ENCODE measurements around the gene DNTT. TPM values are rescaled to one million over a fixed set of nuclear protein-coding genes. Genes with fewer than 3 reads are reported as not detected.
A peak's percentile ranks its signal among the peaks of the same experiment; 100 is the strongest.

DNTT gene
- total RNA-seq, 1 experiment from 2014 or later: not detected

DNA sequence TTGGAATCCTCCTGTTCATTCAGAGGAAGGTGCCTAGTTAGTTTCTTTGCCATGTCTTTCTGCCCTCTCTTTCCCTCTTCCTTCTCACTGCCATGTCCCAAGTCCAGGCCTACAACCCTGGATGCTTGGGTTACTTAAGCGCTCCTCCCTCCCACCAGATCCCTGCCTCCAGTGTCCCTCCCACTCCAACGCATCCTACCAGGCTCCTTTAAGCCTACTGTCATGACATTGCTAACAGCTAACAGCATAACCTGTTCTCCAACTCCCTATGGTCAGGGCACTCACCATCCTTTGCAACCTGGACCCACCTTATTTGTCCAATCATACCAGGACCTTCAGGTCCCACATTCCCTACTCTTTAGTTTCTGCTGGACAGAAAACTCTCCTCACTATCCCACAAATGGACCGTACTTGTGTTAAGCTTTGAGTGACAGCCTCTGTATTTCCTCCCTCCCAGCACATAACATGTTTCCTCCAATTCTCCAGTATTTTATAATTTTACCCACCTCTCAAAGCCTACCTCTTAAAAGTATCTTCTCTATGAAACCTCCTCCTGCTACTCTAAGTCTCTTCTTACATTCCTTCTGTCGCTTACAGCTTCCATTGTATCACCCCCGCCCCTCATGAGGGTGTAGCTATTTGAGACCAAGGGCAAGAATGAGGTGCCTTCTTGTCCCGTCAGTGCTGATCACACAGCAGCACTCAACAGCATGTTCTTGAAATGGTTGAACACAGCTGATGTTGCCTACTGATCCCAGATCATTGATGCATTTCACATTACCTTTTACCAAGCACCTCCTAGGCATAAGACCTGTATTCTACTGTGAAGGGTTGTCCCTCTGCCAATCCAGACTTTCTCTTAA is 34.6 kb upstream of the DNTT start:
- Histone ChIP-seq H3K27me3 (no peaks in the 10 kb centered on the region), H3K4me3 (no peak overlapping the region), H3K36me3 (no peaks in the 10 kb centered on the region), H3K27ac (no peak overlapping the region), H3K9me3 (replicated peaks) (no peaks in the 10 kb centered on the region), H3K4me1 (no peaks in the 10 kb centered on the region)
- no peak for DNase-seq

DNA sequence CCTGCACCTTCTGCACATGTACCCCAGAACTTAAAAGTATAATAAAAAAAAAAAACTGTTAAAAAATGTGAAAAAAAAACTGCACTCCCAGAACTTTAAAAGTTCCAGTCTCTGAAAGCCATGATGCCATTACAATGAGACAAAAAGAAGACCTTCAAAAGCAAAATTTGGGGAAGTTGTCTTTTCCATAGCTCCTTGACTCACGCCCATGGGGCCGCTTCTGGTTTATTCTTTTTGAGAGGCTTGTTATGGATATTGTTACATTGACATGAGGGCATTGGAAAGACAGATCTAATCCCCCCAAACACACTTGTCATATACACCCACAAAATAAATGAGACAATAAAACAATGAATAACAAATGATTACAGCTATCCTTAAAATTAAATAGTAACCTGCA is 33.7 kb upstream of the DNTT start:
- no peak overlapping the region for H3K27ac ChIP-seq
- H3K27me3 ChIP-seq: no peaks in the 10 kb centered on the region
- H3K4me1 ChIP-seq: no peaks in the 10 kb centered on the region
- DNase-seq: no peak
- H3K9me3 ChIP-seq (replicated peaks): no peaks in the 10 kb centered on the region
- no peaks in the 10 kb centered on the region for H3K36me3 ChIP-seq
- H3K4me3 ChIP-seq: no peak overlapping the region

DNA sequence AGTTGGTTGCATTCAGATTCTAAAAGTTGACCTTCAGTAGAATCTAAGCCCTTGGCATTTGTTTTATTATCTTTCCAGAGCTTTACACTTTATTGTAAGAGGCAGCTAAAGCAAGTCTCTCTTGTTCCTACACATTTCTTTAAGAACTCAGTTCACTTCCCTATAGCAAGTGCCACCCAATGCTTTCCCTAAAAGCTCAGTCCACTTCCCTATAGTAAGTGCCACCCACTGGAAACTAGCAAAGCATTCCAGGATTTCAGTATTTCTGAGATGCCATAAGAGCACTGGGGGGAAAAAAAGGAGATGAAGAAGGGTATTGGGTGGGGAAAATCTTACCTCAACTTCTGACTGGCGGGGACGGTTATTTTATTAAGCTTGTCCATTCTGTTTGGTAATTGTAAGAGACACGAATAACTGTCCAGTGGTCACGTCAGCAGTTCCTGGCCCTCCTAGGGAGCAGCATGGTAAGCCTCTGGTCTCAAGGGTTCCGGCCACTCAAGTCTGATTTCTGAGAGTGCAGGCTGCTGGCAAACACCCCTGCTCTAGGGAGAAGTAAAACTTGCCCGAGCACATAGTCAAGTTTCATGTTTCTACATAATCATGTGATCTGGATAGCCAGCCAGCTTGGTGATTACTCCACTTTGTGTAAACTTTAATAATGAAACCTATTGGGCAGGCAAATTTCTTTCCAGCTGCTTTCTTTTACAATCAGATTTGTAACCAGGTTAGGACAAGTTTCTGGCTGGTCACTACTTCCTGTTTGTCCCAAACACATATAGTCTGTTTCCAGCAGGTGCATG is 33.0 kb upstream of the DNTT start, which contains the start of gene BLNK:
BLNK (minus strand) TSS at position 554 of the 800 bp plus-strand sequence; CDS start at position 383, 171 bp downstream.
- no peaks in the 10 kb centered on the region for H3K27me3 ChIP-seq
- no peaks in the 10 kb centered on the region for H3K36me3 ChIP-seq
- H3K27ac ChIP-seq: no peak within 1 kb of the TSS
- H3K4me3 ChIP-seq: no peak within 1 kb of the TSS
- H3K4me1 ChIP-seq: no peaks in the 10 kb centered on the region
- no peaks in the 10 kb centered on the region for H3K9me3 ChIP-seq (replicated peaks)
- no peak for DNase-seq

DNA sequence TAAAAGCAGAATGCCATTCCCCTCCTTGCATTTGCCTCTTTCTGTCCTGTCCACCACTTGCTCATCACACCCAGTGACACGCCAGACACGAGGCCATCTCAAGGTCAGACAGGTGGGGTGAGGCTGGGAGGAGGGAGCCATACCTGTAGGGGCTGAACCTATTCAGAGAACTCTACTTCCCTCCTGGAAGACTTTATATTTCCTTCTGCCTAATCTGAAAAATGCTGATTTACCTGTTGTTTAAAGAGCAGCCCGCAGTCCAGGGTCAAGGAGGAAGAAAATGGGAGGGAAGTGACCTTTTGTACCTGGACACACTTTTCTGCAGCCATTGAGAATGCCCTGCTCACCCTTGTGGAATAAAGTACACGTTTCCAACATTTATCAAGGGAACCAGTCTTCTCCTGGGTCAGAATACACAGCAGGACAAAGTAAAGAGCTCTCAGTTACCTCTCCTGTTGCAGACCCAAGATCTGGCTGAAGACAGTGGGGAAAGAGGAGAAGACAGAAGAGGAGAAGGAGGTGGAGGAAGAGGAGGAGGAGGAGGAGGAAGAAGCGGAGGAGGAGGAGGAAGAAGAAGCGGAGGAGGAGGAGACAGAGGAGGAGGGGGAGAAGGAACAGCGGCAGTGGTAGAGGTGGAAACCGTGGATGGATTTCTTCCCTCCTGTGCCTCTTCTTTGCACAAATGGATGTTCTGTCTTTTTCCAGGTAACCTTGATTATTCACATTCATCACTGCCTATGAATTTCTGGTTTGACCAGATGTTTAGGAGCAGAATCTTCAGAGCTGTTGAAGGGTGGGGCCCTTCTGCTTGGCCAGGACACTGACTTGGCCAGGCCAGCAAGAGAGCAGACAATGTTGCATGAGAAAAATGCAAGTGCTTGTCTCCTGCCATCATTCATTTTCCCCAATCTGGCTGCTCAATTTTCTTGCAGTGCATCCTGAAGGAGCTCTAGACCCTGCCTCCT is 31.6 kb upstream of the DNTT start:
- H3K4me3 ChIP-seq: no peak overlapping the region
- no peak for DNase-seq
- no peaks in the 10 kb centered on the region for H3K9me3 ChIP-seq (replicated peaks)
- H3K4me1 ChIP-seq: no peaks in the 10 kb centered on the region
- H3K27ac ChIP-seq: no peak overlapping the region
- H3K36me3 ChIP-seq: no peaks in the 10 kb centered on the region
- no peaks in the 10 kb centered on the region for H3K27me3 ChIP-seq

DNA sequence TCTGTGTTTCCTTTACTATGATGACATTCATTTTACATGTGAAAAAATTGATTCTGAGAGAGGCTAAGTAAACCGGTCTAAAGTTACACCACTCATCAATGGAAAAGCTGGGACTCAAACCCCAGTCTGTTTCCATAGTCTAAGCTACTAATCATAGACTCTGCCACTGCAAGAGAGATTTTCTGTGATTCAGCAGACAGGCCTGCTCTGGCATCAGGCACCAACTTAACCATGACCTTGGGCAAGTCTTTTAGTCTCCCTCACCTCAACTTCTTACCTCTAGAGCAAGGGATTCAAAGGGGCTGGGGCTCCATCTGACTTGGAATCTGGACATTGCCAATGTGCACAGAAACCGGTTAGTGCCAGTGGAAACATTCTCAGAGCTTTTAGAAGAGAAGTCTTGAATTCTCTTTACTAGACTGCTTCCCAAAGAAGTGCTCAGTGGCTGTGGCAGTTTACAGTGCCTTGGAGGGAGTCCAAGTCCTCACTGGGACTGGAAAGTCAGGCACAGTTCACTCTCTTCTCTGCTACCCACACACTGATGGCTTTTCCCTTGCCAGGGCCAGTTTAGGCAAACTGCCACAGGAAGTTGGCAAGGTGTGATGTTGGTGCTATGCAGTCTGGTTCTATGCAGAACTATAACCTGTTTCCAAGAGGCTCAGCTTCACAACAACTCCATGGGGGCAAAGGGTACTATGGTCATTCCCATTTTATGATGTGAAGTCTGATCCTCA is 28.4 kb upstream of the DNTT start:
- Histone ChIP-seq H3K36me3 (no peaks in the 10 kb centered on the region), H3K4me3 (no peak overlapping the region), H3K27me3 (no peaks in the 10 kb centered on the region), H3K27ac (no peak overlapping the region), H3K9me3 (replicated peaks) (no peaks in the 10 kb centered on the region), H3K4me1 (no peaks in the 10 kb centered on the region)
- no peak for DNase-seq

DNA sequence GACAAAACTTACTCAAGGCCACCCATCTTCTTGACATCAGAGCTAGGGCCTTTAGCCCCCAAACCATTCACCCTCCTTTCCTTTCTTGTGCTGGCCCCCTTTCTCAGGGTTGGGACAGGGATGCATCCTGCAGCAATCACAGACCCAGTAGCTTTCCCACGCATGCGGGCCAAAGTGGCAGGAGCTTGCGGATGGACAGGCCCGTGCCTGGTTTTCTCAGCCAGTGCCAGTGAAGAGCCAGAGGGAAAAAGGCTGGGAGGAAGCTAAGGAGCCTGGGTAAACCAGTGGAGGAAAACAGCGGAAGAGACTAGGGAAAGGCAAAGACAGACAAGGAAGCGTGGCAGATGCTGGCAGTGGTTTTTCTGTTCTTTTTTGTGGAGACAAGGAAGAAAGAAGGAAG is 27.8 kb upstream of the DNTT start:
- DNase-seq: no peak
- no peak overlapping the region for H3K4me3 ChIP-seq
- no peaks in the 10 kb centered on the region for H3K36me3 ChIP-seq
- no peaks in the 10 kb centered on the region for H3K9me3 ChIP-seq (replicated peaks)
- H3K27ac ChIP-seq: no peak overlapping the region
- H3K27me3 ChIP-seq: no peaks in the 10 kb centered on the region
- H3K4me1 ChIP-seq: no peaks in the 10 kb centered on the region

DNA sequence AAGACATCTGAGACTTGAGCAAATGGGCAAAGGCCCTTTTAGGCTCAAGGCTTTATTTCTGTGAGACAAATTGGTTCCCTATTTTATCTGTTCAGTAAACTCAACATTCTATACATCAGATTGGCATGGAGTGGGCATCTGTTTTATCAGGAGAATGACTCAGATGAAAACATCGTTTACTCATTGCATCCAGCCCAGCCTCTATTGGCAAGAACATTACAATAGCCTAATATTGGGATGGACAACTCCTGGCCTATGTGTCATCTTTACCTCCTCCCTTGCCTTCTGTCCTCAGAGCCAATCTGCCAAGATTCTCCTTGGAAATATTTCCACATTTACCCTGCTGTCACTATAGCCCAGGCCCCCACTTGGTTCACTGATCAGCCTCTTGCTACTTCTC is 27.4 kb upstream of the DNTT start:
- Histone ChIP-seq H3K27me3 (no peaks in the 10 kb centered on the region), H3K4me1 (no peaks in the 10 kb centered on the region), H3K4me3 (no peak overlapping the region), H3K27ac (no peak overlapping the region), H3K36me3 (no peaks in the 10 kb centered on the region), H3K9me3 (replicated peaks) (no peaks in the 10 kb centered on the region)
- no peak for DNase-seq

DNA sequence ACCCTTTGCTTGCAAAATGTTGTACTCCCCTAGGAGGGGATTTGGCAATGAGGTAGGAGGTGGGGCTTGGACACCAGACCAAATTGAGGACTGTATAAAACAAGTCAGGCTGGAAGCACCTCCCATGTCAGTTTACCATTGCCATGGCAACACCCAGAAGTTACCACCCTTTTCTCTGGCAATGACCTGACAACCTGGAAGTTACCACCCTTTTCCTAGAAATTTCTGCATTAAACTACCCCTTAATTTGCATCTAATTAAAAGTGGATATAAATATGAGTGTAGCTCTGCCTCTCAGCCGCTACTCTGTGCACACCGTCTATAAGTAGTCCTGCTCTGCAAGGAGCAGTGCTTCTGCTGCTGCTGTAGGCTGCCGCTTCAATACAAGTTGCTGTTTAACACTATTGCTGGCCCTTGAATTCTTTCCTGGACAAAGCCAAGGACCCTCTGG is 25.0 kb upstream of the DNTT start:
- Histone ChIP-seq H3K4me3 (no peak overlapping the region), H3K27ac (no peak overlapping the region), H3K27me3 (no peaks in the 10 kb centered on the region), H3K36me3 (no peaks in the 10 kb centered on the region), H3K9me3 (replicated peaks) (no peaks in the 10 kb centered on the region), H3K4me1 (no peaks in the 10 kb centered on the region)
- no peak for DNase-seq

DNA sequence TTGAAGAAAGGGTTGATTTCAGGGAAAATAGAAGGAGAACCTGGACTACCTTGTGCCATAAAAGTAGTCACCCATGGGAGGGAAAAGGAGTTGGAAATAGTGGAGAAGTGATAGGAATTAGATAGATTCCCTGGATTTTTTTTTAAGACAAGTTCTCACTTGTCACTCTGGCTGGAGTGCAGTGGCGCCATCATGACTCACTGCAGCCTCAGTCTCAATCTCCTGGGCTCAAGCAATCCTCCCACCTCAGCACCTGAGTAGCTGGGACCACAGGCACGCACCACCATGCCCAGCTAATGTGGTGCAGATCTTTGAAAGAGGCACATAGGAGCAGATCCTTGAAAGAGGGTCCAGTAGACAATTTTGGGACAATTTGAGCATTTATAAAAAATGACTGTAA is 23.4 kb upstream of the DNTT start:
- no peak for DNase-seq
- Histone ChIP-seq H3K4me3 (no peak overlapping the region), H3K27ac (no peak overlapping the region), H3K4me1 (no peaks in the 10 kb centered on the region), H3K27me3 (no peaks in the 10 kb centered on the region), H3K36me3 (no peaks in the 10 kb centered on the region), H3K9me3 (replicated peaks) (no peaks in the 10 kb centered on the region)

DNA sequence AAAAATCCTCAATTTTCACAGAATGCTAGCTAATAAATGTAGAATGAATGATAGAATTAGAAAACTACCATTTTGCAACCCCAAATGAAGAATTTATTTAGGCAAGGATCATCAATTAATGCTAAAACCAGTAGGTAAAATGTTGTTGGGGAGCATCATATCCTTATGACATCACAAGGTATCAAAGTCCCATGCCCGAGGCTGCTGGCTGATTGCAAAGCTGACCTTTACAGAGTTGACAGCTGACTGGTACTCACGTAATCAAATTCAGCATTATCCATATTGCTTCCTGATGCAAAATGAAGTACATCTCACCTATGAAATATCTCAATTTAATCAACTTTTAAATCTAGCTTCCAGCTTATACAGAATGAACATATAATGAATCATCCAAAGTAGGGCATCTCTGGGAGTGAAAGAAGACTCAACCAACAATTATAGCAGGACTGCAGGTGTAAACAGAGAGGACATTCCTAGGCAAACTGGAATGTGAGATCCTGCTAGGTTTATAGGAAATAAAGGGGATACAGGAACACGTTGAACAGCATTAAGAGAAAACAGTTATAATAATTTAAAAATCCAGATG is 22.7 kb upstream of the DNTT start:
- Histone ChIP-seq H3K36me3 (no peaks in the 10 kb centered on the region), H3K4me1 (no peaks in the 10 kb centered on the region), H3K9me3 (replicated peaks) (no peaks in the 10 kb centered on the region), H3K4me3 (no peak overlapping the region), H3K27ac (no peak overlapping the region), H3K27me3 (no peaks in the 10 kb centered on the region)
- DNase-seq: no peak

DNA sequence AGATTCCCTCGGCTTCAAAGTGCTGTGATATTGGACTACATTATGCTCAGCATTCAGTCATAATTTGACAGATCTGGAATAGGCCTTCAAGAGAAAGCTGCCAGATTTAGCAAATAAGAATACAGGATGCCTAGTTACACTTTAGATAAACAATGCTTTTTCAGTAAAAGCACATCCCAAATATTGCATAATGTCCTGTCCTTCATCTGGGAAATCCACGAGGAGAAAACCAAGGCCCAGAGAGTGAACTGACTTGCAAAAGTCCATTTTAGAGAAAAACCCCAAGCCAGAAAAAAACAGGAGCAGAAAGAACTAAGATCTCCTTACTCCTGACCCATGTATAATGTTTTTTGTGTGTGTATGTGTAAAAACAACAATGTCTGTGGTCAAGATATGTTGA is 20.9 kb upstream of the DNTT start:
- Histone ChIP-seq H3K9me3 (replicated peaks) (no peaks in the 10 kb centered on the region), H3K4me1 (no peaks in the 10 kb centered on the region), H3K36me3 (no peaks in the 10 kb centered on the region), H3K27me3 (no peaks in the 10 kb centered on the region), H3K4me3 (no peak overlapping the region), H3K27ac (no peak overlapping the region)
- DNase-seq: no peak

DNA sequence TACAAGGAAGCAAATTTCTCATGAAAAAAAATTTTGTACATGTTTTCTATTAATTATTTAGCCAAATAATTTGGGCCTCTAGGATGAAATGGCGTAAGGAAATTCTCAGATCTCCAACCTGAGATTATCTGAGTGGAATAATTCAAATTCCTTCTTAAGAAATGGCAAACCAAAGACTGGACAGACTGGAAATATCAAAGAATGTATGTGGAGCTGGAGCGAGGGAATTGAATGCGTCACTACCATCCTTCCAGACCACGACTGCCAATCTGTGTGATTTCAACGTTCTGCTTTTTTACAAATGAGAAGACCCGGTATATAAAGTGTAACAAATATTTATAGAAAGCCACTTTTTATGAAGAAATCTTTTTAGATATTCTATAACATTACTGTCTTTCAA is 20.5 kb upstream of the DNTT start:
- Histone ChIP-seq H3K27me3 (no peaks in the 10 kb centered on the region), H3K4me3 (no peak overlapping the region), H3K36me3 (no peaks in the 10 kb centered on the region), H3K9me3 (replicated peaks) (no peaks in the 10 kb centered on the region), H3K27ac (no peak overlapping the region), H3K4me1 (no peaks in the 10 kb centered on the region)
- DNase-seq: no peak

DNA sequence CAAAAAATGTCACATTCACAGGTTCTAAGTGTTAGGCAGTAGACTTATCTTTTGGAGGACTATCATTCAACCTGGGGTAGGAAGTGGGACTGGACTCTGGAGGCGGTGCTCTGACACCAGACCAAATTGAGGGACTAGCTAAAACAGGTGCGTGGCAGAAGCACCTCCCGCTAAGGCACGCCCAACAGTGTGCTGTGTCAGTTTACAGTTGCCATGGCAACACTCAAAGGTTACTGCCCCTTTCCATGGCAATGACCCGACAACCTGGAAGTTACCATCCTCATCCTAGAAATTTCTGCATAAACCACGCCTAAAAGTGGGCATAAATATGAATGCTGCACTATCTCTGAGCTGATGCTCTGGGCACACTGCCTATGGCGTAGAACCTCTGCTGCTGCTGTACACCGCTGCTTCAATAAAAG is 18.9 kb upstream of the DNTT start:
- H3K36me3 ChIP-seq: no peaks in the 10 kb centered on the region
- no peaks in the 10 kb centered on the region for H3K9me3 ChIP-seq (replicated peaks)
- H3K27ac ChIP-seq: no peak overlapping the region
- H3K4me1 ChIP-seq: no peaks in the 10 kb centered on the region
- no peaks in the 10 kb centered on the region for H3K27me3 ChIP-seq
- H3K4me3 ChIP-seq: no peak overlapping the region
- DNase-seq: peak in 1 of 2 experiments; percentile 3
